ENCODE results near the gene AUP1. TPM values are rescaled to one million over a fixed set of nuclear protein-coding genes. Genes with fewer than 3 reads are reported as not detected.

Gene AUP1
- total RNA-seq, 2 experiments from 2014 or later = 116 to 136 TPM

GRCh38 chr2:74544634-74545033 lies 15.1 kb upstream of the AUP1 start:
- Mint-ChIP-seq H3K4me1 (peaks cover 8% of the 10 kb centered on the region), H3K36me3 (ENCODE audit: low read depth) (no peaks in the 10 kb centered on the region), H3K27me3 (peaks cover 54% of the 10 kb centered on the region), H3K27ac (no peak overlapping the region), H3K4me3 (no peak overlapping the region), H3K9me3 (no peaks in the 10 kb centered on the region)
- ChIA-PET POLR2A (no interaction called here), CTCF (interaction anchor here (0.8 to 1.4 kb wide), 3 partner anchors 13 to 32 kb away, joined by 3 to 5 read pairs (median 4); no protein-coding TSS in a partner anchor)
- DNase-seq = no peak

- Mint-ChIP-seq H3K4me1 (peaks cover 10% of the 10 kb centered on the region), H3K9me3 (no peaks in the 10 kb centered on the region), H3K27ac (no peak overlapping the region), H3K36me3 (ENCODE audit: low read depth) (no peaks in the 10 kb centered on the region), H3K4me3 (no peak overlapping the region), H3K27me3 (peaks cover 56% of the 10 kb centered on the region)
- DNase-seq = no peak
- CTCF ChIA-PET = interaction anchor here (3.4 kb wide), 1 partner anchor 12 kb away, joined by 16 read pairs; the partner anchor contains the start of gene HTRA2
- POLR2A ChIA-PET = no interaction called here
Measured at GRCh38 chr2:74542978-74543377, 13.5 kb upstream of the AUP1 start.

- H3K27me3 Mint-ChIP-seq = peaks cover 43% of the 10 kb centered on the region
- H3K36me3 Mint-ChIP-seq (ENCODE audit: low read depth) = no peaks in the 10 kb centered on the region
- POLR2A ChIA-PET = no interaction called here
Measured at GRCh38 chr2:74540291-74540690, 10.8 kb upstream of the AUP1 start.

GRCh38 chr2:74538881-74539339 lies 9.4 kb upstream of the AUP1 start:
- Mint-ChIP-seq H3K4me3 (no peak overlapping the region), H3K27ac (no peak overlapping the region), H3K36me3 (ENCODE audit: low read depth) (no peaks in the 10 kb centered on the region), H3K4me1 (peaks cover 10% of the 10 kb centered on the region), H3K27me3 (peaks cover 34% of the 10 kb centered on the region), H3K9me3 (no peaks in the 10 kb centered on the region)
- no peak for DNase-seq
- ChIA-PET CTCF (interaction anchor here (0.9 to 2.1 kb wide), 7 partner anchors 9 to 418 kb away, joined by 3 to 7 read pairs (median 4); partner anchors contain the start of genes AUP1 and HTRA2), POLR2A (interaction anchor here (0.7 kb wide), 1 partner anchor 147 kb away, joined by 3 read pairs; no protein-coding TSS in a partner anchor)

More at GRCh38 chr2:74540291-74540690, 10.8 kb upstream of the AUP1 start:
- no peak for DNase-seq
- Mint-ChIP-seq H3K4me1 (peaks cover 10% of the 10 kb centered on the region), H3K27ac (no peak overlapping the region), H3K4me3 (no peak overlapping the region), H3K9me3 (no peaks in the 10 kb centered on the region)
- CTCF ChIA-PET = interaction anchor here (1.0 to 3.4 kb wide), 4 partner anchors 9 to 39 kb away, joined by 4 to 16 read pairs (median 4); partner anchors contain the start of gene HTRA2

GRCh38 chr2:74537140-74537539 lies 7.6 kb upstream of the AUP1 start:
- Mint-ChIP-seq H3K4me1 (peaks cover 17% of the 10 kb centered on the region), H3K4me3 (no peak overlapping the region), H3K27me3 (peaks cover 26% of the 10 kb centered on the region), H3K9me3 (no peaks in the 10 kb centered on the region), H3K36me3 (ENCODE audit: low read depth) (peaks cover 4% of the 10 kb centered on the region), H3K27ac (no peak overlapping the region)
- POLR2A ChIA-PET = no interaction called here
- DNase-seq = no peak
- CTCF ChIA-PET = interaction anchor here (1.3 kb wide), 1 partner anchor 15 kb away, joined by 3 read pairs; no protein-coding TSS in a partner anchor

- peaks cover 9% of the 10 kb centered on the region for H3K36me3 Mint-ChIP-seq (ENCODE audit: low read depth)
- H3K4me3 Mint-ChIP-seq = no peak overlapping the region
- no peak for DNase-seq
- no peak overlapping the region for H3K27ac Mint-ChIP-seq
- no peaks in the 10 kb centered on the region for H3K9me3 Mint-ChIP-seq
- CTCF ChIA-PET = interaction anchor here (0.7 to 1.9 kb wide), 4 partner anchors 10 to 53 kb away, joined by 3 to 6 read pairs (median 4); partner anchors contain the start of genes CCDC142 and TTC31
- POLR2A ChIA-PET = no interaction called here
- H3K4me1 Mint-ChIP-seq = peaks cover 25% of the 10 kb centered on the region
- peaks cover 24% of the 10 kb centered on the region for H3K27me3 Mint-ChIP-seq
Measured at GRCh38 chr2:74536166-74536950, 6.9 kb upstream of the AUP1 start.

- Mint-ChIP-seq H3K27me3 (peaks cover 21% of the 10 kb centered on the region), H3K36me3 (ENCODE audit: low read depth) (peaks cover 12% of the 10 kb centered on the region), H3K4me1 (peaks cover 33% of the 10 kb centered on the region), H3K9me3 (no peaks in the 10 kb centered on the region), H3K4me3 (no peak overlapping the region), H3K27ac (no peak overlapping the region)
- ChIA-PET CTCF (interaction anchor here (0.7 to 1.9 kb wide), 4 partner anchors 10 to 53 kb away, joined by 3 to 6 read pairs (median 4); partner anchors contain the start of genes CCDC142 and TTC31), POLR2A (no interaction called here)
- no peak for DNase-seq
Measured at GRCh38 chr2:74535440-74535965, 6.0 kb upstream of the AUP1 start.

GRCh38 chr2:74534411-74534810 lies 4.9 kb upstream of the AUP1 start:
- CTCF ChIA-PET = interaction anchor here (1.6 to 1.9 kb wide), 3 partner anchors 18 to 51 kb away, joined by 4 to 6 read pairs (median 4); partner anchors contain the start of genes CCDC142 and TTC31
- Mint-ChIP-seq H3K36me3 (ENCODE audit: low read depth) (peaks cover 12% of the 10 kb centered on the region), H3K27ac (no peak overlapping the region), H3K4me3 (no peak overlapping the region), H3K4me1 (peaks cover 32% of the 10 kb centered on the region), H3K27me3 (peaks cover 21% of the 10 kb centered on the region), H3K9me3 (no peaks in the 10 kb centered on the region)
- POLR2A ChIA-PET = no interaction called here
- DNase-seq = no peak

- ChIA-PET CTCF (interaction anchor here (0.6 to 1.9 kb wide), 6 partner anchors 16 to 89 kb away, joined by 3 to 7 read pairs (median 4); partner anchors contain the start of gene MRPL53), POLR2A (interaction anchor here (0.6 kb wide), 1 partner anchor 75 kb away, joined by 5 read pairs; the partner anchor contains the start of gene WBP1)
- no peak overlapping the region for H3K4me3 Mint-ChIP-seq
- peaks cover 20% of the 10 kb centered on the region for H3K36me3 Mint-ChIP-seq (ENCODE audit: low read depth)
- no peak overlapping the region for H3K27ac Mint-ChIP-seq
- H3K4me1 Mint-ChIP-seq = peaks cover 29% of the 10 kb centered on the region
- no peaks in the 10 kb centered on the region for H3K9me3 Mint-ChIP-seq
- DNase-seq = no peak
- peaks cover 12% of the 10 kb centered on the region for H3K27me3 Mint-ChIP-seq
Measured at GRCh38 chr2:74533464-74533863, 4.0 kb upstream of the AUP1 start.

- POLR2A ChIA-PET = no interaction called here
- Mint-ChIP-seq H3K27ac (peak overlapping the region; percentile 65), H3K4me3 (peak overlapping the region; percentile 98), H3K36me3 (ENCODE audit: low read depth) (peaks cover 32% of the 10 kb centered on the region), H3K4me1 (peaks cover 42% of the 10 kb centered on the region), H3K27me3 (peaks cover under 1% of the 10 kb centered on the region), H3K9me3 (no peaks in the 10 kb centered on the region)
- CTCF ChIA-PET = interaction anchor here (0.9 to 3.6 kb wide), 23 partner anchors 10 to 197 kb away, joined by 3 to 22 read pairs (median 4); partner anchors contain the start of genes CCDC142, MOGS, MRPL53 and TTC31
- DNase-seq = peak; percentile 60
Measured at GRCh38 chr2:74532222-74532621, 2.7 kb upstream of the AUP1 start.

- Mint-ChIP-seq H3K4me3 (peak overlapping the region; percentile 98), H3K27me3 (no peaks in the 10 kb centered on the region), H3K4me1 (peaks cover 47% of the 10 kb centered on the region), H3K36me3 (ENCODE audit: low read depth) (peaks cover 38% of the 10 kb centered on the region), H3K27ac (peak overlapping the region; percentile 65), H3K9me3 (peaks cover 3% of the 10 kb centered on the region)
- no peak for DNase-seq
- POLR2A ChIA-PET = no interaction called here
- CTCF ChIA-PET = interaction anchor here (0.9 to 3.6 kb wide), 23 partner anchors 10 to 197 kb away, joined by 3 to 22 read pairs (median 4); partner anchors contain the start of genes CCDC142, MOGS, MRPL53 and TTC31
Measured at GRCh38 chr2:74531666-74532065, 2.2 kb upstream of the AUP1 start.

GRCh38 chr2:74530239-74531187 lies 1.0 kb upstream of the AUP1 start:
- ChIA-PET POLR2A (no interaction called here), CTCF (interaction anchor here (0.8 to 3.6 kb wide), 23 partner anchors 8 to 281 kb away, joined by 3 to 22 read pairs (median 3); partner anchors contain the start of genes CCDC142, MOGS, TTC31 and WBP1)
- H3K9me3 Mint-ChIP-seq = peaks cover 5% of the 10 kb centered on the region
- peak overlapping the region; percentile 98 for H3K4me3 Mint-ChIP-seq
- no peaks in the 10 kb centered on the region for H3K27me3 Mint-ChIP-seq
- peak; percentile 49 for DNase-seq
- peaks cover 57% of the 10 kb centered on the region for H3K4me1 Mint-ChIP-seq
- peaks cover 47% of the 10 kb centered on the region for H3K36me3 Mint-ChIP-seq (ENCODE audit: low read depth)
- peak overlapping the region; percentile 97 for H3K27ac Mint-ChIP-seq
